HG03520 (cell line): Measurements from ENCODE around the gene CCDC178.
"Not testable (repeated sequence)": the region's sequence is repeated elsewhere in the genome, so short reads cannot be mapped to it uniquely, and the experiment has no call there.

ENCODE experiments used
- ATAC-seq: cut with Tn5 transposase; IDR thresholded peaks from one replicate; pipeline ENCODE4 v1.9.1; 2021; ENCODE audit warnings: mild to moderate bottlenecking, moderate library complexity; ENCODE audit not compliant: unreplicated experiment

Gene CCDC178

GRCh38 chr18:33014060-33014796 is 426.3 kb downstream of the CCDC178 start:
- no peak for ATAC-seq

GRCh38 chr18:33010149-33010548 is 430.4 kb downstream of the CCDC178 start:
- no peak for ATAC-seq

GRCh38 chr18:32998921-32999320 is 441.6 kb downstream of the CCDC178 start:
- ATAC-seq = no peak

GRCh38 chr18:32998285-32998684 is 442.2 kb downstream of the CCDC178 start:
- no peak for ATAC-seq

GRCh38 chr18:32983721-32984120 is 456.8 kb downstream of the CCDC178 start:
- ATAC-seq = no peak

GRCh38 chr18:32980896-32981295 is 459.6 kb downstream of the CCDC178 start:
- no peak for ATAC-seq

- ATAC-seq = no peak
These were observed 465.0 kb downstream of the CCDC178 start for GRCh38 chr18:32975501-32975900.

GRCh38 chr18:32975163-32975436 is 465.4 kb downstream of the CCDC178 start:
- peak; percentile 4 for ATAC-seq

- peak; percentile 83 for ATAC-seq
These were observed 465.9 kb downstream of the CCDC178 start for GRCh38 chr18:32974421-32975162.

- no peak for ATAC-seq
These were observed 472.3 kb downstream of the CCDC178 start for GRCh38 chr18:32968248-32968647.

GRCh38 chr18:32966141-32966540 is 474.4 kb downstream of the CCDC178 start:
- no peak for ATAC-seq

- no peak for ATAC-seq
These were observed 479.0 kb downstream of the CCDC178 start for GRCh38 chr18:32961538-32961937.

- peak; percentile 73 for ATAC-seq
These were observed 481.8 kb downstream of the CCDC178 start for GRCh38 chr18:32958746-32959145.

- no peak for ATAC-seq
These were observed 483.8 kb downstream of the CCDC178 start for GRCh38 chr18:32956591-32957315.

- ATAC-seq = not testable (repeated sequence)
These were observed 488.2 kb downstream of the CCDC178 start for GRCh38 chr18:32952318-32952717.

GRCh38 chr18:32937597-32937996 is 502.9 kb downstream of the CCDC178 start:
- ATAC-seq = no peak

- ATAC-seq = no peak
These were observed 503.5 kb downstream of the CCDC178 start for GRCh38 chr18:32937066-32937465.

- no peak for ATAC-seq
These were observed 506.3 kb downstream of the CCDC178 start for GRCh38 chr18:32934201-32934600.

- ATAC-seq = peak; percentile 100
These were observed 509.7 kb downstream of the CCDC178 start for GRCh38 chr18:32930695-32931301.

GRCh38 chr18:32929213-32929612 is 511.3 kb downstream of the CCDC178 start:
- ATAC-seq = no peak

GRCh38 chr18:32922951-32923430 is 517.5 kb downstream of the CCDC178 start:
- ATAC-seq = no peak
